ENCODE measurements around the gene PLD5. TPM values are rescaled to one million over a fixed set of nuclear protein-coding genes. Genes with fewer than 3 reads are reported as not detected.

Gene PLD5
- polyA plus RNA-seq, 1 experiment, result not detected

DNA sequence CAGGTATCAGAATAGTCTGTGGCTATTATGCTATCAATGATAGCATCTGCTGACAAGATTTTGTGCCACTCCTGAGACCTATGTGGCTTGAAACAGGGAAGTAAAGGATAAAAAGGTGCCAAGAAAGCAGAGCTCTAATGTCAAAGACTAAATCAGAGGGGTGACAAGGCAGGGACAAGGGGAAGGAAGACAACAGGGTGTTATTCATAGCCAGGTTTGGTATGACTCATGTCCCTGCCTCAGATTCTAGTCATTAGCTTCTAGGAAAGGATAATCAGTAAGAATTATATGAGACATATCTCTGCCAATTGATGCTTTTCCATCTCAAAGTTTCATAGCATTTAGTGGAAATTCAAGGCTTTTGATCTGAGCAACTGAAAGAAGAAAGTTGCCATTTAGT, 31.8 kb upstream of the PLD5 start:
- ChIA-PET CTCF (no interaction called here), POLR2A (no interaction called here)
- H3K9me3 ChIP-seq (ENCODE audit: control insufficient read depth, insufficient read depth, low read length), result peaks cover 16% of the 10 kb centered on the region
- DNase-seq (ENCODE audit: low read depth, low spot score), result no peak
- no peak overlapping the region for H3K27ac ChIP-seq (ENCODE audit: low read depth, low read length)
- TF ChIP-seq CTCF (IDR thresholded peaks at IDR 0.05; ENCODE audit: low read depth, low read length), result no peak
- no peaks in the 10 kb centered on the region for H3K27me3 ChIP-seq (ENCODE audit: control insufficient read depth, insufficient read depth, low read length)
- H3K4me3 ChIP-seq (ENCODE audit: low read depth, low read length), result no peak overlapping the region

DNA sequence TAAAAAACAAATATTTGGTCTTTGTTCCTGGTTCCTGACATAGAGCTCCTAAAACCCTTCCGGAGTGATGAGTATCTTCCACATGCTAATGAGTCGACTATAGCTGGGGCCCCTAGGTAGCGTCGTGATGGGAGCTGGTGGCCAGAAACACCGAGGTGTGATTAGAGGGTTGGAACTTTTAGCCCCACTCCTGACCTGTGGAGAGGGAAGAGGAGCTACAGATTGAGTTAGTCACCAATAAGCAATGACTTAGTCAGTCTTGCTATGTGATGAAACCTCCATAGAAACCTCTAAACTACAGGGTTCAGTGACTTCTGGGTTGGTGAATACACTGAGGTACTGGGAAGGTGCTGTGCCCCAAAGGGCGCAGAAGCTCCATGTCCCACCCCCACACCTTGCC, 30.1 kb upstream of the PLD5 start:
- no peak overlapping the region for H3K27ac ChIP-seq (ENCODE audit: low read depth, low read length)
- no peak for DNase-seq (ENCODE audit: low read depth, low spot score)
- no peak overlapping the region for H3K4me3 ChIP-seq (ENCODE audit: low read depth, low read length)
- no peaks in the 10 kb centered on the region for H3K27me3 ChIP-seq (ENCODE audit: control insufficient read depth, insufficient read depth, low read length)
- TF ChIP-seq CTCF (IDR thresholded peaks at IDR 0.05; ENCODE audit: low read depth, low read length), result no peak
- POLR2A ChIA-PET, result no interaction called here
- CTCF ChIA-PET, result no interaction called here
- peaks cover 11% of the 10 kb centered on the region for H3K9me3 ChIP-seq (ENCODE audit: control insufficient read depth, insufficient read depth, low read length)

DNA sequence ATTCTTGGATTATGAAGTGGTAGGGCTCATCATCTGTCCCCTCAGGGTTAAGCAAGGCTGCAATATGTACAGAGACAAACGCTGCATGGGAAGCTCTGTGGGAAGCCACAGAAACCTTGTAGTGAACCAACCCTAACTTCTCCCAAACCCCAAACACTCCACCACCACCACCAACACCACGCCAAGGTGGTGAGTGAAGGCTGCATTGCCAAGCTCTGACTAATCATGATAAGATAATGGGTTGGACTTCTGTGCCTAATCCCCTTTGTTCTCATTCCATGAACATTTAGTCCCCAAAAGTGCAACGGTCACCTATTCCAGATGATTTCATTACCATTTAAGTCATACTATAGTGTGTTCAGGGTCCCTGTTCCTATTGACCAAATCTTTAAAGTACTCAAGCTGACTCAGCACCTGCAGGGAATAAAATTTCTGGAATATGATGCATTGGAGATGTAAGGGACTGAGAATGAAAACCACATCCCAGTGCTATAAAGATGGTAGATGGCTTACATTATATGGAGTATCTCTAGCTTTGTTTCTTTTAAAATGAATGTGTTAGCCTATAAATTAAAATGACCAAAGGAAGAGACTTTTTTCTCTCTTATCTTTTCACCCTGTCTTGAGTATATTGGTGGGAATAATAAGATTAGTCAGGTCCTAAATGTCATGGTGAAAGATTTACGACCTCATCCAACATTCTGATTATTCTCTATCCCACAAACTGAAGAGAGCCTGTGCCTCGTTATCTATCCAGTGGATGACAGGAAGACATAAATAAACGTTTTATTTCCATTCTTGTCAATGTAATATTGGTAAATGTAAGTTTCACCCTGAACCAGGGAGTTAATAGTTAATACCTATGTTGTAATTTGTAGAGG, 22.6 kb upstream of the PLD5 start:
- Histone ChIP-seq H3K9me3 (ENCODE audit: control insufficient read depth, insufficient read depth, low read length) (peaks cover 16% of the 10 kb centered on the region), H3K27ac (ENCODE audit: low read depth, low read length) (no peak overlapping the region), H3K4me3 (ENCODE audit: low read depth, low read length) (no peak overlapping the region), H3K27me3 (ENCODE audit: control insufficient read depth, insufficient read depth, low read length) (no peaks in the 10 kb centered on the region)
- no peak for TF ChIP-seq CTCF (IDR thresholded peaks at IDR 0.05; ENCODE audit: low read depth, low read length)
- DNase-seq (ENCODE audit: low read depth, low spot score), result no peak
- ChIA-PET CTCF (no interaction called here), POLR2A (no interaction called here)

DNA sequence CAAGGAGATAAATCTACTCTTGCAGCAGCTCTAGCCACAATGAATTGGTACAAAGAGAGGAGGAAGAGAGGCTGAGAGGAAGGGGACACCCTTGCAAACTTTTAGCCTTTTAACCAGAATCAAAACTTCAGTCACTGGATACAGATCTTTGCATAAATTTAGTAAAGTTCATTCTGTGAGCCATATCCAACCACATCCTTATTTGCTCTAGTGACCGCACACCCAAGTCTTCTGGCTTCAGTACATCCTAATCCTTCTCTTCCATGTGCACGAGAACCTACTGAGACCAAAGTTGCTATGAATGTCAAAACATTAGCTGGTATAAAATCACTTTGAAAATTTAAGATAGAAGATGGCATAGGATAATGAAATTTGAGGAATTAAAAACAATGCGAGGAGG, 21.9 kb upstream of the PLD5 start:
- POLR2A ChIA-PET, result no interaction called here
- no peak overlapping the region for H3K4me3 ChIP-seq (ENCODE audit: low read depth, low read length)
- no peaks in the 10 kb centered on the region for H3K27me3 ChIP-seq (ENCODE audit: control insufficient read depth, insufficient read depth, low read length)
- no peak for TF ChIP-seq CTCF (IDR thresholded peaks at IDR 0.05; ENCODE audit: low read depth, low read length)
- no peak overlapping the region for H3K27ac ChIP-seq (ENCODE audit: low read depth, low read length)
- CTCF ChIA-PET, result no interaction called here
- DNase-seq (ENCODE audit: low read depth, low spot score), result no peak
- peaks cover 16% of the 10 kb centered on the region for H3K9me3 ChIP-seq (ENCODE audit: control insufficient read depth, insufficient read depth, low read length)

DNA sequence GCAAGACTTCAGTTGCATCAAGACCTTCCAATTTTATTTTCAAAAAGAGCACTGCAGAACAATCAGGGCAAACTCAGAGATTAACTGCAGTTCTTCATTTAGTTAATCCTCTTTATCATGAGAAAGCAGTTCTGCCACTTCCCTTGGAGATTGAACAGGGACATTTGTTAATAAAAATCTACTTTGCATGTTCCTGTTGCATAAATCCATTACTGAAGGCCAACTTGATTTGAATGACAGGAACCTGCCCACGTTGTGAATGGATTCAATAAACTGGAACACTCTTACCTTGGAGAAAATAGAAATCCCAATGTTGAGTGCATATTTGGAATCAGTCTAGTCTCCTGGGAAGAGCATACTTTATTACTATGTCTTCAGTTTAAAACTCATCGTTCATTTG, 19.6 kb upstream of the PLD5 start:
- Histone ChIP-seq H3K9me3 (ENCODE audit: control insufficient read depth, insufficient read depth, low read length) (peaks cover 20% of the 10 kb centered on the region), H3K27ac (ENCODE audit: low read depth, low read length) (no peak overlapping the region), H3K4me3 (ENCODE audit: low read depth, low read length) (no peak overlapping the region), H3K27me3 (ENCODE audit: control insufficient read depth, insufficient read depth, low read length) (no peaks in the 10 kb centered on the region)
- no peak for TF ChIP-seq CTCF (IDR thresholded peaks at IDR 0.05; ENCODE audit: low read depth, low read length)
- POLR2A ChIA-PET, result no interaction called here
- no peak for DNase-seq (ENCODE audit: low read depth, low spot score)
- CTCF ChIA-PET, result no interaction called here

Measured in AG04450 (cell line).